ENCODE measurements around the gene SYT14.
"Not testable (repeated sequence)": the region's sequence is repeated elsewhere in the genome, so short reads cannot be mapped to it uniquely, and the experiment has no call there.

SYT14 gene

DNA sequence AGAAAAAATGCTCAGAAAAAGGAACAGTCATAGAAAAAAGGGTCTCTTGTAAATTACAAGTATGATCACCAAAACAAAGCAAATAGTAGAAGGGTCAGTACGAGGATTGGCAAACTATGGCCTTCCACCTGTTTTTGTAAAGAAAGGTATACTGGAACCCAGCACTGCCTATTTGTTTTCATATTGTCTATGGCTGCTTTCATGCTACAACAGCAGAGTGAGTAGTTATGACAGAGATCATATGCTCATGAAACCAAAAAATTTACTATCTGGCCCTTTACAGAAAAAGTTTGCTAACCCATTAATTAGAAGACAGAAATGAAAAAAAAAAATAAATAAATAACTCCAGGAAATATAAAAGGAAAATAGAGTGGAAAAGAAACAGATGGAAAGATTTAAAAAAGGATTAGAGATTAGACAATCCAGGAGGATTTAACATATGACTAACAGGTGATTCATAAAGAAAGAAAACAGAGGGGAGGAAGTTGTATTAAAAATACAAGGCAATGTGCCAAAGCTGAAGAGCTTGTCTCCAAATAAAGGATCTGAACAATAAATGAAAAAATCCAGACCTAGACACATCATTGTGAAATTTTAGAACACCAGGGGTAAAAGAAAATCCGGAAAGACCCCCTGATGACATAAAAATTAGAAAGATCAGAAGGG, 186.0 kb downstream of the SYT14 start:
- DNase-seq = no peak

GRCh38 chr1:210124736-210125135, 186.7 kb downstream of the SYT14 start:
- no peak for DNase-seq

DNA sequence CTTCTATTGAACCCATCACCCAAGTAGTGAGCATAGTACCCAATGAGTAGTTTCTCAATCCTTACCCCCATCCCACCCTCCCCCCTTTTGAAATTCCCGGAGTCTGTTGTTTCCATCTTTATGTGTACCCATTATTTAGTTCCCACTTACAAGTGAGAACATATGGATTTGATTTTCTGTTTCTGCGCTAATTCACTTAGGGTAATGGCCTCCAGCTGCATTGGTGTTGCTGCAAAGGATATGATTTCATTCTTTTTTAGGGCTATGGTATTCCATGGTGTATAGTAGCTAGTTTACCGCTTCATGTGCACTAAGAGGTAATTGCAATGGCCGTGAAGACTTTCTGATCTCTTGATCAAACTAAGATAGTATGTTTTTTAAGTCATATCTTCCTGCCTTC, 187.1 kb downstream of the SYT14 start:
- no peak for DNase-seq

DNA sequence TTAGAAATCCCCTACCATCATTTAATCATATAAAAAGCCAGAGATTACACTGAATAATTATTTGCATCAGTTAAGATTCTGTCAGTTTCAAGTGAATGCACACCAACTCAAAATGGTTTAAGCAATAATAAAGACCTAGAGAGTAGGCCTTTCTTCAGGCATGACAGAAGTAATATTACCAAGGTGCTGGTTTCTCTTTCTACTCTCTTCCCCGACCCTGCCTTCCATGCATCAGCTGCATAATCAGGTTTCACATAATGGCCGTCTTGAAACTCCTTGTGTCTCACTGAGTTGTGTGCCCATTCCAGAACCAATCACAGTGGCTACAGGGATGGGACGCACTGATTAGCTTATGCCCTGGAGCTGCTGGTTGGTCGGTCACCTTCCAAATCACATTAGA, 191.1 kb downstream of the SYT14 start:
- no peak for DNase-seq

DNA sequence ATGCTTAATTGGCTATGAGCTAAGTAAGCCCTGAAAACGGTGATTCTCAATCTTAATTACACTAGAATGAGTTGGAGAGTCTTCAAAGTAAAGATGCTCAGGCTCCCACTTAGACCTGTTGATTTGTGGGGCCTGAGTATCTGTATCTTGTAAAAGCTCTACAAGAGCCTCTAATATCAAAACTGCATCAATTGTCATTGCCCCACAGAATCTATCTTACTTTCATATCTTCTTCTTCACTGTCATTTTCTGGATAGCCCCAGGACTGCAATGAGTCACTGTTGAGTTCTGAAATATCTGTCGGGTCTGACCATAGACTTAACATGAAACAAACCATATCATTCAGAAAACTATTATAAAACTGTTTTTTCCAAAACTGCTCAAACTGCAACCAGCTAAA, 191.7 kb downstream of the SYT14 start:
- DNase-seq = no peak

- DNase-seq = no peak
Measured at GRCh38 chr1:210132582-210132981, 194.6 kb downstream of the SYT14 start.

- DNase-seq = peak; percentile 32
Measured at GRCh38 chr1:210143465-210144062, 205.5 kb downstream of the SYT14 start.

DNA sequence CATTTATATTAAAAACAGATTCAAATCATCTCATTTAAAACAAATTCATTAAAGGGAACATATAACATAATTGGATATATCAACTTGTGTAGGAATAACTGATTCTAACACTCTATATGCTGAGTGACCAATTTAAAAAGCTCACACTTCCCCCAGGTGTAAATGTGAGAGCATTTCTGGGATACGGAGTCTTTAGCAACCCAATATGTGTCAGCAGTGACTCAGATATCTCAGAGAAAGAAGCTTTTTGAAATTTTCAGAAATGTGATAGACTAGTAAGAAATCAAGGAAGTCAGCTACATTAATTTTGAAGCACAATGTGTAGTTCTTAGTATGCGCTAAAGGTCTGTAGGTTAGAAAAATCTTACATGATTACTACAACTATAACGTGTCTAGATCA, 206.7 kb downstream of the SYT14 start:
- DNase-seq = no peak

DNA sequence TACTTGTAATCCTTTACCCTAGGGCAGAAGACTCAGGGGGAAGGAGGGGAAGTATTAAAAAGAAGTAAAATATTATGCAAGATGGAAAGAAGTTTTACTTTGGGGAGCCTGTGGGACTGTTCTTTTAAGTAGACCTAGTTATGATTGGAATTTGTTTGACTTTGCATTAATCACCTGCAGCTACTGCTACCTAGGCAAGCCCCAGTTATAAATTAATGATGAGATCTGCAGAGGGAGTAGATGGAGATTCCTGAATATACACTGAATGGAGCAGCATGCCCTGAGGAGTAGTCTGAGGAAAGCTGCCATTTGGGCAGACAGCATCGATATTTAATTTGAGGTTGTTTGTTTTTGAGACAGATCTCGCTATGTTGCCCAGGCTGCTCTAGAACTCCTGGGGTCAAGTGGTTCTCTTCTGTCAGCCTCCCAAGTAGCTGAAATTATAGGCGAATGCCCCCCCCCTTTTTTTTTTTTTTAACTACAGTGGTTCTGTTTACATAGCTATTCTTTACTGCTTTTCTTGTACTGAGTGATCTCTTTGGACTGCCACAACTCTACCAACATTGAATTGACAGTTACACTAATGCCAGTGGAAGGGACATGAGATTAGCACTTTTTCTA, 213.1 kb downstream of the SYT14 start:
- DNase-seq = no peak

DNA sequence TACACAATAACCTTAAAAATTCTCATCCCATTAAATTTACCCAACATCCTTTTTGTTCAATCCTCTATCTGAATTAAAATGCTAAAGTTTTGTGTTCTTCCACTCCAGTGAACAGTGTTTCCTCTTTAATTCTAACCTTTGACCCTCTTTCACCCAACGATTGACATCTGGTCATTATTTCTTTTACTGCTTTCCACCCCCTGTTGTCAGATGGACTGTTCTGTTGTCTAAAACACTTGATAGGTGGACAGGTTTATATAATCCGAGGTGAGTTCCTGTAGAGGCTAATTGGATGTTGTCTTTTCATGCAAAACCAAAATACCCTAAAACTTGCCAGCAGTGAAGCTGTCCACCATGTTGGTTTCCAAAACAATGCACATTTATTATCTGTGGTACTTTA, 221.2 kb downstream of the SYT14 start:
- DNase-seq = no peak

DNA sequence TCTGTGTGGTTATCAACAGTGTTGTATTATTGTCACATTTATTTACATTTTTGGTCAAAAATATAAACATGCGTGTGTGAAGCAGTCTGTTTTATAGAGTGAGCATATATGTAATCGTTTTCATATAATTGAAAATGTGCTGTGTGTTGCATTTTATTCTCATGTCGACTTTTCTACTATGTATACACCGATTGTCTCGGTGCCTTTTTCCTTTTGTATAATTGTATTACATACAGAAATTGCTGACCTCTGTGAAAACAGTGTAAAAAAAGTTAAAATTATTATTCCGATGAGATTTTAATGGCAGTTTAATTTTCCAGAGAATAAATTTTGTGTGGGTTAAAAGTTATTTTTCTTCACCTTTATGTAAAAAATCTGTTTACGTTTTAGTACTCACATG, 232.2 kb downstream of the SYT14 start:
- no peak for DNase-seq

- DNase-seq = no peak
Measured at GRCh38 chr1:210174133-210174532, 236.1 kb downstream of the SYT14 start.

DNA sequence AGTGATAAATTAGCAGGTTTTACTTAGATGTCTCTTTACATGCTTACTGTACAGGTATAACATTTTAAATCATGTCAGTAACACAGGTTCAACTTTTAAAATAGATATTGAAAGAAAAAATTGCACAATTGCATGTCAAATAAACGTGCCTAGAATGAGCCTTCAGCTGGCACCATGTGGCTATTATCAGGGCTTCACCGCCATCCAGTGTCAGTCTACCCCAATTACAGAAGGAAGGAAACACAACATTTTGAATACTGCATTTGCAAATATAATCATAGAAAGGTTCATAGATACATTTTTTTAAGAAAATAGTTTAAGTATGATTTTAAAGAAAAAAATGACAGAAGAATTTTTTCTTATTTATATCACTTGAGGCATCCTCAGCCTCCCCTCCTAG, 247.0 kb downstream of the SYT14 start:
- no peak for DNase-seq

DNA sequence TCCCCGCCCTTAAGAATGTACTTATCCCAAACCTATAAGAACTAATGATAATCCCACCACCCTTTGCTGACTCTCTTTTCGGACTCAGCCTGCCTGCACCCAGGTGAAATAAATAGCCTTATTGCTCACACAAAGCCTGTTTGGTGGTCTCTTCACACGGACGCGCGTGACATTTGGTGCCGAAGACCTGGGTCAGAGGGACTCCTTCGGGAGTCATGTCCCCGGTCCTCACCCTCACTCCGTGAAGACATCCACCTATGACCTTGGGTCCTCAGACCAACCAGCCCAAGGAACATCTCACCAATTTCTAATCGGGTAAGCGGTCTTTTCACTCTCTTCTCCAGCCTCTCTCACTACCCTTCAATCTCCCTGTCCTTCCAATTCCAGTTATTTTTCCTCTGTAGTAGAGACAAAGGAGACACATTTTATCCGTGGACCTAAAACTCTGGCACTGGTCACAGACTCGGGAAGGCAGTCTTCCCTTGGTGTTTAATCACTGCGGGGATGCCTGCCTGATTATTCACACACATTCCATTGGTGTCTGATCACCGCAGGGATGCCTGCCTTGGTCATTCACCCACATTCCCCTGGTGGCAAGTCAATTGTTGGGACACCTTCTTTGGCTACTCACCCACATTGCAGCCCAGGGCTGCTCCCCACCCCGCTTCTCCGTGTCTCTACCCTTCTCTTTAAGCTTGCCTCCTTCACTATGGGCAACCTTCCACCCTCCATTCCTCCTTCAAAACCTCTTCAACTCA, 250.0 kb downstream of the SYT14 start:
- DNase-seq = not testable (repeated sequence)

GRCh38 chr1:210189426-210189825, 251.4 kb downstream of the SYT14 start:
- DNase-seq = no peak

- no peak for DNase-seq
Measured at GRCh38 chr1:210195635-210196160, 257.7 kb downstream of the SYT14 start.

- not testable (repeated sequence) for DNase-seq
Measured at GRCh38 chr1:210196266-210196665, 258.2 kb downstream of the SYT14 start.

DNA sequence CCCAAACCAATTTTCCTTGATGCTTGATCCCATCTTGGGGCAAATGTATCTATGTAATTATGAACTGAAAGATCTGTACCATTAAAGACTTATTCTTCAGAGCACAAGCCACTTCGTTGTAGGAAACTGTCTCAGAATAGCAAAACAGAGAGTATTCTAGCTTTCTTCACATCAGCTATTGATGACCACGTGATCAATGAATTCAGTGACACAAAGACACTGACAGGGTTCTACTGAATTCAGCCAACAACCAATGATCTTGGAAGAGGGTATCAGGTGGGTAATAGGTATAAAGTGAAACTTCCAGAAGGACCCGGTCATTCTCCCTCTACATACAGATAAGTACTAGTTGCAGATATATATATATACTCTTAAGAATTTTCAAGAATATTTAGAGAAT, 260.8 kb downstream of the SYT14 start:
- DNase-seq = no peak

DNA sequence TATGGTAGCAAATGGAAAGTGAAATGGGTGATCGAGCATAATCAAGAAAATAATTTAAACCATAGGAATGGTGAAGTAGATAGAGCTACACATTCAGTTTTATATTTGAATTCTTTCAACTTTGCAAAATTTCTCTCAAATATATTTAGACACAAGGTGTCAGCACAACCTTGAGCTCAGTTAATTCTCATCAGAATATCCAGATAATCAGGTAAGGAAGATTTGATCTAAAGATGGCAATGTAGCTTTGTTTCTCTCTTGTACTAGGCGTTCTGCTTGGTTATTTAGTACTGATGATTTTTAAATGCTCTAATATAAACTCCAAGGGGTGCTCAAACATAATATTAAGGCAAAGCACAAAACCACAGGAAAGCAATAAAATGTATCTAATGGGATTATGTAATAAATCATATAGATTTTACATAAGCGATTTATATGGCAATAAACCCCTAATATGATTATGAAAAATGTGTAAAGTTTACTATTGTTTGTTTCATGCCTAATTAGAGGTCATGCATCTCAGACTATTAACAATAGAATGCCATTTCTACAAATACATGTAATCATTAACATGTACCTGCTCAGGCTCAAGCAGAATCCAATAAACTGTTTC, 262.2 kb downstream of the SYT14 start:
- DNase-seq = no peak

GRCh38 chr1:210201681-210202080, 263.7 kb downstream of the SYT14 start:
- DNase-seq = no peak

DNA sequence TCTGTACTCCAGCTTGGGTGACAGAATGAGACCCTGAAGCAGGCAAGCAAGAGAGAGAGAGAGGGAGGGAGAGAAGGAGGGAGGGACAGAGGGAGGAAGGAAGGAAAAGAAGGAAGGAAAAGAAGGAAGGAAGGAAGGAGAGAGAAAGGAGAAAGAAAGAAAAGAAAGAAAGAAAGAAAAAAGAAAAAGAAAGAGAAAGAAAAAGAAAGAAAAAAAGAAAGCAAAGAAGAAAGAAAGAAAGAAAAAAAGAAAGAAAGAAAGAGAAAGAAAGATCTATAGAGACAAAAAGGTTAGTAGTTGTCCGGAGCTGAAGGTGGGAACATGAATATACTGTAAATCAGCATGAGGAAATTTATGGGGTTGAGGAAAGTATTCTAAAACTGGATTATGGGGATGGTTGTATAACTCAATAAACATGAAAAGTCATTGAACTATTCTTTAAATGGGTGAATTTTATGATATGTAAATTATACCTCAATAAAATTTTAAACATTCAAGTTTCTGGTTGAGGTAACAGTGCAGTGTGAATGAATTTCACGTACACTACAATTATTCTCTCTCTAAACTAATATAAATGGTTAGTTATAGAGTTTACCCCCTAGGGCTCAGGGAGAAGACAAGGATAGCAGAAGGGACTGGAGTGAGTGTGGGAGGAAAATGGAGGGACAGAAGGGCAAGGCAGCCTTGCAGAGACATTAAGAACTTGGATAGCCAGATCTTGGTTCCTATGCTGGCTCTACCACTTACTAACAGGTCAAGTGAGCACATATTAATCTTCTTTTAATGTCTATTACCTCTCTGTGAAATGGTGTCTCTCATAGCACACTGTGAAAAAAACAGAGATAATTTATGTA, 269.8 kb downstream of the SYT14 start:
- no peak for DNase-seq

DNA sequence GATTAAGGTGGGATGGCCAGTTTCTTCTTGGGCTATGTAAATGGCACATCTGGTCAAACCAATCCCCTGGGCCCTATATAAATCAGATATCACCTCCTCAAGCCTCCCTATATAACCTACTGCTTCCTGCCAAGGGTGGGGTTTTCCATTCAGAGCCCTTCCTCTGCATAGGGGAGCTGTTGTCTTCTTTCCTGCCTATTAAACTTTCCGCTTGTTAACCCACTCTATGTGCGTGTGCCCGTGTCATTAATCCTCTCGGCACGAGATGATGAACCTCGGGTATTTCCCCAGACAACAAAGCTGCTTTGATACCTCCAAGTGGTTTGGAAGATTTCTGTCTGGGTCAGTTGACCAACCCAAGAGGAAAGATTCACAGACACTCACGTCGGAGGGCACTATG, 275.3 kb downstream of the SYT14 start:
- DNase-seq = no peak
